Measurements from ENCODE around the gene NOX3.

The NOX3 gene

GRCh38 chr6:155444120-155444917, 11.3 kb downstream of the NOX3 start:
- no peak for DNase-seq (ENCODE audit: low spot score)
- TF ChIP-seq CTCF (IDR thresholded peaks at IDR 0.05; ENCODE audit: borderline replicate concordance, control extremely low read depth, extremely low read depth, insufficient read depth, missing control alignments) = no peak
- in situ Hi-C loops (cut with MboI; ENCODE audit: low sequenced_read_pairs, unreplicated experiment) = no loop called here

- TF ChIP-seq CTCF (IDR thresholded peaks at IDR 0.05; ENCODE audit: borderline replicate concordance, control extremely low read depth, extremely low read depth, insufficient read depth, missing control alignments) = no peak
- DNase-seq (ENCODE audit: low spot score) = no peak
- in situ Hi-C loops (cut with MboI; ENCODE audit: low sequenced_read_pairs, unreplicated experiment) = no loop called here
Observed at GRCh38 chr6:155443168-155443567, 12.5 kb downstream of the NOX3 start.

GRCh38 chr6:155442562-155442961, 13.1 kb downstream of the NOX3 start:
- TF ChIP-seq CTCF (IDR thresholded peaks at IDR 0.05; ENCODE audit: borderline replicate concordance, control extremely low read depth, extremely low read depth, insufficient read depth, missing control alignments) = no peak
- DNase-seq (ENCODE audit: low spot score) = no peak
- in situ Hi-C loops (cut with MboI; ENCODE audit: low sequenced_read_pairs, unreplicated experiment) = no loop called here

GRCh38 chr6:155441112-155441465, 14.6 kb downstream of the NOX3 start:
- in situ Hi-C loops (cut with MboI; ENCODE audit: low sequenced_read_pairs, unreplicated experiment) = no loop called here
- DNase-seq (ENCODE audit: low spot score) = no peak
- no peak for TF ChIP-seq CTCF (IDR thresholded peaks at IDR 0.05; ENCODE audit: borderline replicate concordance, control extremely low read depth, extremely low read depth, insufficient read depth, missing control alignments)

- DNase-seq (ENCODE audit: low spot score) = no peak
- in situ Hi-C loops (cut with MboI; ENCODE audit: low sequenced_read_pairs, unreplicated experiment) = no loop called here
- no peak for TF ChIP-seq CTCF (IDR thresholded peaks at IDR 0.05; ENCODE audit: borderline replicate concordance, control extremely low read depth, extremely low read depth, insufficient read depth, missing control alignments)
Observed at GRCh38 chr6:155440398-155441111, 15.1 kb downstream of the NOX3 start.

GRCh38 chr6:155439376-155439775, 16.3 kb downstream of the NOX3 start:
- no peak for DNase-seq (ENCODE audit: low spot score)
- in situ Hi-C loops (cut with MboI; ENCODE audit: low sequenced_read_pairs, unreplicated experiment) = no loop called here
- TF ChIP-seq CTCF (IDR thresholded peaks at IDR 0.05; ENCODE audit: borderline replicate concordance, control extremely low read depth, extremely low read depth, insufficient read depth, missing control alignments) = no peak
